ENCODE data around the gene NRG3.

- TF ChIP-seq POLR2AphosphoS5 (IDR thresholded peaks at IDR 0.05; ENCODE audit: borderline replicate concordance, low read depth, low read length) = no peak
- no peak for TF ChIP-seq EZH2 (IDR thresholded peaks at IDR 0.05)
- TF ChIP-seq FOXP2 (optimal IDR thresholded peaks at IDR 0.05; ENCODE audit: control extremely low read depth, extremely low read length, insufficient read depth) = no peak
Observed at GRCh38 chr10:82397854-82398253, 522.9 kb downstream of the NRG3 start.

All from SK-N-MC (cell line).